LNCaP clone FGC (cell line): Measurements from ENCODE around the gene RNF11.

Experiments used
- DNase-seq: peaks from one replicate; pipeline ENCODE4 v3.0.0-alpha.2; 2011; ENCODE audit warnings: low read depth
- H3K4me3 ChIP-seq: 2 replicates; pipeline ENCODE4 v1.5.1; 2011; ENCODE audit warnings: mild to moderate bottlenecking, low read depth, low read length, control low read depth
- CTCF ChIP-seq: IDR thresholded peaks from 2 replicates; pipeline ENCODE4 v1.5.1; 2012; ENCODE audit warnings: mild to moderate bottlenecking; ENCODE audit not compliant: control insufficient read depth, insufficient read depth; ENCODE audit errors: extremely low read depth

RNF11 gene

GRCh38 chr1:51321924-51322280 is 85.8 kb downstream of the RNF11 start:
- TF ChIP-seq CTCF: no peak
- H3K4me3 ChIP-seq: no peak overlapping the region
- no peak for DNase-seq

GRCh38 chr1:51322417-51323101 is 86.5 kb downstream of the RNF11 start:
- no peak overlapping the region for H3K4me3 ChIP-seq
- DNase-seq: no peak
- no peak for TF ChIP-seq CTCF
